Keratinocyte (primary cell): ENCODE data around the gene PEMT. TPM values are rescaled to one million over a fixed set of nuclear protein-coding genes. Genes with fewer than 3 reads are reported as not detected.

Experiments used
- DNase-seq: peaks from one replicate; pipeline ENCODE4 v3.0.0-alpha.2; 2011; ENCODE audit warnings: low read depth, missing footprints, low spot score
- FAIRE-seq: peaks from 2 replicates; lab custom pipeline; 2011; peaks lifted over from hg19 to GRCh38; lab: Jason Lieb, UNC
- H2AFZ ChIP-seq: 2 replicates; pipeline ENCODE4 v1.6.0; 2012; ENCODE audit warnings: low read length, control low read depth, inconsistent platforms; ENCODE audit not compliant: control insufficient read depth
- H3K27ac ChIP-seq: 2 replicates; pipeline ENCODE4 v1.5.1; 2011; ENCODE audit warnings: low read length; ENCODE audit not compliant: control insufficient read depth, insufficient read depth
- H3K27me3 ChIP-seq: 3 replicates; pipeline ENCODE4 v1.6.0; 2011; ENCODE audit warnings: low read length; ENCODE audit not compliant: control insufficient read depth, insufficient read depth; ENCODE audit errors: extremely low read depth
- H3K36me3 ChIP-seq, 2 experiments: 2 replicates in 1 of 2; 3 replicates in 1 of 2; pipeline ENCODE4 v1.5.1; 2011; ENCODE audit warnings: low read length in 2 of 2, mild to moderate bottlenecking in 1 of 2; ENCODE audit not compliant: control insufficient read depth in 2 of 2, insufficient read depth in 2 of 2; ENCODE audit errors: extremely low read depth in 1 of 2
- H3K4me1 ChIP-seq: 3 replicates; pipeline ENCODE4 v1.5.1; 2011; ENCODE audit warnings: low read length; ENCODE audit not compliant: control insufficient read depth, insufficient read depth; ENCODE audit errors: extremely low read depth
- H3K4me2 ChIP-seq: 3 replicates; pipeline ENCODE4 v1.6.0; 2011; ENCODE audit warnings: low read depth, low read length; ENCODE audit not compliant: control insufficient read depth, insufficient read depth; ENCODE audit errors: extremely low read depth
- H3K4me3 ChIP-seq, 3 experiments: fragments of 200-600 bp in 1 of 3; sonication (generic) in 1 of 3; 2 replicates in 2 of 3; 3 replicates in 1 of 3; pipeline ENCODE4 v1.5.1; 2011 to 2016; ENCODE audit warnings: low read length in 3 of 3, mild to moderate bottlenecking in 3 of 3, control low read depth in 2 of 3, inconsistent platforms in 1 of 3, low read depth in 1 of 3, mixed read lengths in 1 of 3, mixed run types in 1 of 3, moderate library complexity in 1 of 3; ENCODE audit not compliant: control insufficient read depth in 2 of 3, insufficient read depth in 2 of 3; ENCODE audit errors: extremely low read depth in 1 of 3
- H3K79me2 ChIP-seq: 2 replicates; pipeline ENCODE4 v1.6.0; 2012; ENCODE audit warnings: low read length; ENCODE audit not compliant: control insufficient read depth, insufficient read depth
- H3K9ac ChIP-seq: 3 replicates; pipeline ENCODE4 v1.6.0; 2011; ENCODE audit warnings: low read length; ENCODE audit not compliant: control insufficient read depth, insufficient read depth; ENCODE audit errors: extremely low read depth
- H3K9me1 ChIP-seq: 3 replicates; pipeline ENCODE4 v1.6.0; 2011; ENCODE audit warnings: low read length; ENCODE audit not compliant: control insufficient read depth, insufficient read depth; ENCODE audit errors: extremely low read depth
- H3K9me3 ChIP-seq: 2 replicates; pipeline ENCODE4 v1.5.1; 2012; ENCODE audit warnings: low read depth, low read length; ENCODE audit not compliant: control insufficient read depth
- H4K20me1 ChIP-seq: 3 replicates; pipeline ENCODE4 v1.6.0; 2011; ENCODE audit warnings: low read length; ENCODE audit not compliant: control insufficient read depth, insufficient read depth; ENCODE audit errors: extremely low read depth
- CTCF ChIP-seq, 3 experiments: IDR thresholded peaks in 1 of 3; conservative IDR thresholded peaks in 1 of 3; optimal IDR thresholded peaks in 1 of 3; 2 replicates in 2 of 3; 3 replicates in 1 of 3; pipeline versions ENCODE3 to v1.5.1; 2011; ENCODE audit warnings: low read length in 3 of 3, mild to moderate bottlenecking in 3 of 3, moderate library complexity in 2 of 3, control low read depth in 1 of 3, inconsistent platforms in 1 of 3; ENCODE audit not compliant: insufficient read depth in 2 of 3; ENCODE audit errors: extremely low read depth in 1 of 3
- EZH2 ChIP-seq: IDR thresholded peaks from one replicate; pipeline ENCODE4 v1.6.1; 2012; ENCODE audit warnings: inconsistent platforms, mild to moderate bottlenecking, low read length, moderate library complexity
- dilution Hi-C: fragments of 300-500 bp; cut with MboI; formaldehyde crosslinking; loops from one replicate; pipeline ENCODE4 v1.7.0; 2020; ENCODE audit warnings: low sequenced_read_pairs; ENCODE audit not compliant: extremely low pct_ligation_motif_present
- polyA plus RNA-seq, 5 experiments: library from polyadenylated mRNA; depleted of rRNA in 3 of 5; stranded (reverse) in 3 of 5; stranded (forward) in 1 of 5; unstranded in 1 of 5; fragments of >200 nt; gene quantifications; 1 replicate in 1 of 5; 2 replicates in 3 of 5; 3 replicates in 1 of 5; pipeline versions ENCODE4 v1.2.1 to v1.2.3, GENCODE V29; 2011 to 2012; ENCODE audit warnings: missing spikeins in 2 of 5, low read depth in 1 of 5, low replicate concordance in 1 of 5

The PEMT gene
- polyA plus RNA-seq, 1 donor (not counting 4 experiments of a cell fraction or from before 2014, with no cell fraction given) = 17.7 TPM

- Histone ChIP-seq H3K27me3 (peaks cover 49% of the 10 kb centered on the region), H3K36me3 (no peaks in the 10 kb centered on the region), H4K20me1 (peaks cover 35% of the 10 kb centered on the region), H3K79me2 (no peaks in the 10 kb centered on the region), H3K4me3 (no peak overlapping the region), H3K27ac (no peak overlapping the region), H3K4me2 (no peak overlapping the region), H3K9ac (no peak overlapping the region), H3K4me1 (peaks cover 10% of the 10 kb centered on the region), H2AFZ (no peak overlapping the region), H3K9me3 (no peaks in the 10 kb centered on the region), H3K9me1 (no peaks in the 10 kb centered on the region)
- TF ChIP-seq EZH2 (no peak), CTCF (optimal IDR thresholded peaks at IDR 0.05 in 1 of 3, IDR thresholded peaks at IDR 0.05 in 1 of 3, conservative IDR thresholded peaks at IDR 0.05 in 1 of 3; ENCODE audit: extremely low read depth in 1 of 3, insufficient read depth in 2 of 3, low read length in 3 of 3) (no peak)
- FAIRE-seq (no peak), DNase-seq (no peak)
- dilution Hi-C loops = no loop called here
These were observed 81.7 kb downstream of the PEMT start for GRCh38 chr17:17509601-17510425.

- peaks cover 41% of the 10 kb centered on the region for H3K27me3 ChIP-seq
- FAIRE-seq (no peak), DNase-seq (no peak)
- H3K4me2 ChIP-seq = no peak overlapping the region
- peaks cover 10% of the 10 kb centered on the region for H3K4me1 ChIP-seq
- no peaks in the 10 kb centered on the region for H3K9me3 ChIP-seq
- dilution Hi-C loops = no loop called here
- TF ChIP-seq EZH2 (no peak), CTCF (optimal IDR thresholded peaks at IDR 0.05 in 1 of 3, IDR thresholded peaks at IDR 0.05 in 1 of 3, conservative IDR thresholded peaks at IDR 0.05 in 1 of 3; ENCODE audit: extremely low read depth in 1 of 3, insufficient read depth in 2 of 3, low read length in 3 of 3) (no peak)
- no peaks in the 10 kb centered on the region for H3K9me1 ChIP-seq
- no peaks in the 10 kb centered on the region for H3K36me3 ChIP-seq
- no peak overlapping the region for H2AFZ ChIP-seq
- peaks cover 35% of the 10 kb centered on the region for H4K20me1 ChIP-seq
- no peak overlapping the region for H3K27ac ChIP-seq
- no peak overlapping the region for H3K9ac ChIP-seq
- H3K4me3 ChIP-seq = no peak overlapping the region
- H3K79me2 ChIP-seq = no peaks in the 10 kb centered on the region
These were observed 82.6 kb downstream of the PEMT start for GRCh38 chr17:17508646-17509591.
